Stimulated activated CD8-positive, alpha-beta memory T cell treated with anti-CD3 and anti-CD28 coated beads, Interleukin-12 subunit alpha, Interleukin-12 subunit beta, amount 100 ng/mL, for 1 hour (primary cell): ENCODE results near the gene CMC1.
"Not testable (repeated sequence)": the region's sequence is repeated elsewhere in the genome, so short reads cannot be mapped to it uniquely, and the experiment has no call there.

Experiments used
- DNase-seq: peaks from one replicate; pipeline ENCODE4 v3.0.0-alpha.2; 2020; ENCODE audit warnings: low read depth

Gene CMC1

GRCh38 chr3:28244491-28244890 lies 3.1 kb downstream of the CMC1 start:
- no peak for DNase-seq

DNA sequence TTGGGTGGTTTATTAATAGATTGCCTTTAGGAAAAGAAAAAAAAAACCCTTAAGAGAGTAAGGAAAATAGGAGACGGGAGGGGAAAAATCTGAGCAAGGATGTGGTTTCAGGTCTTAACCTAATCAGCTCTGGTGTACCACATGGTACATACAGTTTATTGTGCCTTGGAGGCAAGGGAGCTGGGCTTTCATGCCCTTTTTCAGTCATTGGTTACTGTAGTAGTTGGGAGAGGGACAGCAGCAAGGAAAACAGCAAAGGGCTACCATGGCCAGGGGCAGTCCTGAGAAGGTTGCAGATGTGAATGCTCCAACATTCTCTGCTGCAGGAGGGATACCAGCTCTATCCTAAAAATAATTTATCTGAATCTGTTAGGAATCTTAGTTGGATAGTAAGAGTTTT lies 5.9 kb downstream of the CMC1 start:
- DNase-seq = no peak

GRCh38 chr3:28250999-28251398 lies 9.6 kb downstream of the CMC1 start:
- DNase-seq = no peak

- DNase-seq = no peak
Measured at GRCh38 chr3:28252001-28252431, 10.6 kb downstream of the CMC1 start.

GRCh38 chr3:28253040-28253715 lies 11.8 kb downstream of the CMC1 start:
- DNase-seq = no peak

- no peak for DNase-seq
Measured at GRCh38 chr3:28262001-28262400, 20.6 kb downstream of the CMC1 start.

GRCh38 chr3:28265641-28266040 lies 24.2 kb downstream of the CMC1 start:
- DNase-seq = no peak

GRCh38 chr3:28267984-28268849 lies 26.8 kb downstream of the CMC1 start:
- DNase-seq = no peak

DNA sequence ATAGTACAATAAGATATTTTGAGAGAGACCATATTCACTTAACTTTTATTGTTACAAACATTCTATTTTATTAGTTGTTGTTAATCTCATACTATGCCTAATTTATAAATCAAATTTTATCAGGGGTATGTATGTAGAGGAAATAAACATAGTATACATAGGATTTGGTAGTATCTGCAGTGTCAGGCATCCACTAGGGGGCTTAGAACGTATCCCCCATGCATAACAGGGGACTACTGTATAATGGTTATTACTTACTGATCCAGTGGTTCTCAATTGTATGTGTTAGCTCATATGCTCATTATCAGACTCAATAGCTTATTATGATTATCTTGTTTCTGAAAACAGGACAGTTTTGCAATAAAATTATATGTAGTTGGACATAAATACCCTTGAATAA lies 27.6 kb downstream of the CMC1 start:
- no peak for DNase-seq

- DNase-seq = not testable (repeated sequence)
Measured at GRCh38 chr3:28269884-28270283, 28.5 kb downstream of the CMC1 start.

GRCh38 chr3:28273837-28274236 lies 32.4 kb downstream of the CMC1 start:
- no peak for DNase-seq

DNA sequence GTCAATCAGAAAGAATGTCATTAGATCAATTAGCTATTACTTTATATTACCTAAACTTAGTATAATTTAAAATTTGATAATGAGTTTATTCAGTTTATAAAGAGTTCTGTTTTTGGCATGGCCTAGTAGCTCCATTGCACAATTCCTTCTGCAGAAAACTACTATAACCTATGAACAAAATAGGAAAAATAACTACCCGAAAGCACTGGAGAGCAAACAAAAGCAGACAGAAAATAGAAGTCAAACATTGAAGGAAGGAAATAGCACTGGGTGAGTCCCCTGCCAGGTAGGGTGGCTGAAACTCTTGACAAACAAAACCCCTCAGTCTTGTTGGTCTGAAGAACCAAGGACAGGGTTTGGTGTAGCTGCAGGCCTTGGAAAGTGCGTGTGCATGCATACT lies 37.5 kb downstream of the CMC1 start:
- DNase-seq = no peak

- DNase-seq = no peak
Measured at GRCh38 chr3:28279770-28280169, 38.4 kb downstream of the CMC1 start.

GRCh38 chr3:28280781-28281180 lies 39.4 kb downstream of the CMC1 start:
- DNase-seq = no peak

DNA sequence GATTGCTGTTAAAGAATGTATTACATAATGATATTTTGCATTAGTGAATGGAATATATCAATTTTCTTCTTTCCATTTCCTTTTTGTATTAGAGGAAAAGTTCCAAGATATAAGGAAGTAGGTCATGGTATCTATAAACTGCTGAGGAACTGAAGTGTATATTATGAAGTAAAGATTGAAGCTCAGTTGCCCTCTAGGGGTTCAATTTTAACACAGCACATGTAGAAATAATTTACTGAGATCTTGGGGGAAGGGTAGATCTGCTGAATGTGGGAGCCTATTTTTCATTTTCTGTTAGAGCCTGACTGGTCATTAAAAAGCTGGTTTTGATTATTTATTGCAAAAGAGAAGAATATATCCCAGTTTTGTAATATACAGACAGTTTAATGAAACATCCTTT lies 45.2 kb downstream of the CMC1 start:
- DNase-seq = no peak

DNA sequence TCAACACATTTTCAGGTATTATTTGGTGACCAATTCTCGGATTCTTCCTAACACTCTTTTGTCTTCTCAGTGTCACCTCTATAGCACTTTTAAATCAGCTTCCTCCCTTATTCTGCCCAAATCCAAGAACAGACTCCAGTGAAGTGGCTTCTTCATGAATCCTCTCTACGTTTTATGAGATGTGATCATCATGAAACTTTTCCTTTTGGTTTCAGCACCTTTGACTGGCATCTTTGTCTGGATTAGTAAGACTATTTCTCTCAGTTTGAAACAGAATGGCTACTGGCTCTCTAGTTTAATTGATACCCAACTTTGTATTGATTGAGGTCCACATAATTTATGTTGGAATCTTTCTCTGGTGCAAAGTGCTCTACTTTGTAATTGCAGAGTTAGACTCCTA lies 45.6 kb downstream of the CMC1 start:
- DNase-seq = no peak

DNA sequence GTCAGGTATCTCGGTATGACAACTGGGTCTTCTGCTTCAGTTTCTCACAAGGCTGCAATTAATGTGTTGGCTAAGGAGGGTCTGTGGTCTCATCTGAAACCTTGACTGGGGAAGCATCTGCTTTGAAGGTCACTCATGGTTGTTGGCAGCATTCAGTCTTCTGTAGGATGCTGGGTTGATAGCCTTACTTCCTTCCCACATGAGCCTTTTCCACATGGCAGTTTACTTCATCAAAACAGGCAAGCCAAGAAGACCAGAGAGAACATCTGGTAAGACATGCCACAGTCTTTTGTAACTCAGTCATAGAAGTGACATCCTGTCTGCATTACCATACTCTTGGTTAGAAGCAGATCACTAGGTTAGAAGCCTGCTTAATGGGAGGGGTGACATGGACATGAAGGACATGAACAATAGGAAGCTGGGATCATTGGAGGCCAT lies 49.5 kb downstream of the CMC1 start:
- DNase-seq = no peak

DNA sequence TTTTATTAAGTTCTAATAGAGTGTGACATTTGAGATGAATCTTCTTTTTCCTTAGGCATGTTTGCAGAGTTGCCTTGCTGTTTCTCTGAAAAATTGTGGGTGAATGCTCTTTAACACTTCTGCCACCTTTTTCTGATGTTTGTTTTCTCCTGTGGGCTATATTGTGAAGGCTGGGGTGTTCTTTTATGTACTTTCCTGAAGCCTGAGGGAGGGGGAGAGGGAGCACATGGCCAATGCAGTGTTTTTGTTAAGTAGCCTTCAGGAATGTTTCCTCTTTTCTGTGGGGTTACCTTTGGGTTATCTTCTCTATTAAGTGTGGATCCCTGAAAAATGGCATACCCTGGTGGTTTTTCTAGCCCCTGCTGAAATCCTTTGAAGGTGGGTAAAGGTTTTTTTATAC lies 50.2 kb downstream of the CMC1 start:
- DNase-seq = no peak

- DNase-seq = no peak
Measured at GRCh38 chr3:28292622-28293021, 51.2 kb downstream of the CMC1 start.

- DNase-seq = no peak
Measured at GRCh38 chr3:28294667-28295413, 53.4 kb downstream of the CMC1 start.

DNA sequence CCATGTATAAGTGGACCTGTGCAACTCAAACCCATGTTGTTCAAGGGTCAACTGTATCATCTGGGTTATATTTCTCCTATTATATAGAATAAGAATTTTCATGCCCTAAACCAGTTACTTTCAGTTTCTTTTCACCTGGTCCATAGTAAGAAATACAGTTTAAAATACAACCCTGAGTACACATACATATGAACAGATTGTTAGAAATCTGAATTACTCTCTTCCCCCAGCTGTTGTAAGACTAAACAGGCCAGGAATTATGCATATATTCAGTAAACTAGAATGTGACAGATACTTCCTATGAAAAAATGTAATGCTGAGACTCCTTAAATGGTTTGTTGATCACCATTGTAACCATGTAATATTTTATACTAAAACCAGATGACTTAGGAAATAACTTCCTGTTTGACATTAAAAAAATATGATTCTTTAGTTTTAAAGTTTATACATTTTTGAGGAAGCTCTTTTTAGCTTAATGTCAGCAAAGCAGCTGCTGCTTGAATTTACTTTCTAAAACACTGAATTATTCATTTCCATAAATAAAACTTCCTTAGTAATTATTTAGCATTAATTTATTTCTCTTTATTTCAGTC lies 54.6 kb downstream of the CMC1 start:
- no peak for DNase-seq

DNA sequence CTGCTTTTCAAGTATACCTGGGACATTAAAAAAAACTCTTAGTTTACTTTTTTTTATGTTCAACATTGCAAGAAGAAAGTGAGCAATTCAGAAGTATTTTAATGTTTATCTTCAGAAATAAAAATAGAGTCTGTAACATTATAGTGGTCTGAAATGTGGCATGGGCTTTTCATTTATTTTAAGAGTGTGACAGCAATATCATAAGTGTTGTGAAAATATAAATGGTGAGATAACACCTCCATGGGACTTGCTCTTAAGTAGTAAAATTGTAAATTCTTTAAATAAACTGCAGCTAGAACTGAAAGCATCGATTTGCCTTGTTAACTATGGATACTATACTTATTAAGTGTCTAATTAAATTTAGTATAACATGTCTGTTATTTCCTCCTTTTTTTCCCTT lies 58.3 kb downstream of the CMC1 start:
- no peak for DNase-seq
